A673 (cell line): ENCODE data around the gene CUL7. TPM values are rescaled to one million over a fixed set of nuclear protein-coding genes. Genes with fewer than 3 reads are reported as not detected.

Experiments used
- BruUV-seq: library from RNA; stranded (reverse); fragments of 400-500 nt; replicated peaks from 2 replicates; lab custom pipeline; 2021; lab: Mats Ljungman, UMichigan
- CTCF ChIA-PET: fragments of 300-600 bp; sonication (Branson Sonifier 250); formaldehyde crosslinking; loops from one replicate; lab custom pipeline; 2022; ENCODE audit warnings: antibody characterized with exemption; lab: Charles Lee
- POLR2A ChIA-PET: fragments of 300-600 bp; sonication (Branson Sonifier 250); formaldehyde crosslinking; loops from one replicate; lab custom pipeline; 2022; ENCODE audit warnings: antibody characterized with exemption; ENCODE audit not compliant: low non-redundant PET; lab: Charles Lee
- DNase-seq: peaks from one replicate; pipeline ENCODE4 v3.0.0-alpha.2; 2015; ENCODE audit warnings: low spot score
- H3K27ac ChIP-seq: fragments of 200-600 bp; sonication (generic); 2 replicates; pipeline ENCODE4 v1.5.1; 2016; ENCODE audit warnings: mixed run types, low read depth, mild to moderate bottlenecking, mixed read lengths, antibody characterized with exemption, low read length; ENCODE audit not compliant: poor library complexity, severe bottlenecking
- H3K27me3 ChIP-seq: fragments of 200-600 bp; sonication (generic); replicated peaks from 2 replicates; pipeline ENCODE4 v1.6.1; 2017; ENCODE audit warnings: mixed run types, low read depth, mild to moderate bottlenecking, mixed read lengths, antibody characterized with exemption, low read length; ENCODE audit not compliant: insufficient read depth, poor library complexity
- H3K36me3 ChIP-seq: fragments of 200-600 bp; sonication (generic); 2 replicates; pipeline ENCODE4 v1.6.1; 2016; ENCODE audit warnings: mixed run types, mild to moderate bottlenecking, mixed read lengths, antibody characterized with exemption, low read length; ENCODE audit not compliant: insufficient read depth, poor library complexity, severe bottlenecking
- H3K4me1 ChIP-seq: fragments of 200-600 bp; sonication (generic); 2 replicates; pipeline ENCODE4 v1.6.1; 2017; ENCODE audit warnings: mixed run types, mild to moderate bottlenecking, mixed read lengths, antibody characterized with exemption, low read length; ENCODE audit not compliant: insufficient read depth, poor library complexity, severe bottlenecking
- H3K4me3 ChIP-seq: fragments of 200-600 bp; sonication (generic); 2 replicates; pipeline ENCODE4 v1.5.1; 2016; ENCODE audit warnings: low read depth, mixed run types, mild to moderate bottlenecking, mixed read lengths, low read length; ENCODE audit not compliant: poor library complexity, severe bottlenecking
- H3K9me3 ChIP-seq: fragments of 200-600 bp; sonication (generic); 2 replicates; pipeline ENCODE4 v1.6.1; 2016; ENCODE audit warnings: mixed run types, low read depth, mild to moderate bottlenecking, mixed read lengths, antibody characterized with exemption, low read length; ENCODE audit not compliant: poor library complexity, severe bottlenecking
- CTCF ChIP-seq: fragments of 300-800, 200-600 bp; sonication (generic); conservative IDR thresholded peaks from 2 replicates; pipeline ENCODE4 v1.5.1; 2017; ENCODE audit warnings: low read depth, mild to moderate bottlenecking, antibody characterized with exemption, low read length, moderate library complexity, mixed read lengths
- EZH2 ChIP-seq: fragments of 200-600 bp; sonication (generic); IDR thresholded peaks from 2 replicates; pipeline ENCODE4 v1.6.1; 2017; ENCODE audit warnings: borderline replicate concordance, low read depth, mild to moderate bottlenecking, mixed read lengths, antibody characterized with exemption, low read length; ENCODE audit not compliant: poor library complexity, severe bottlenecking
- intact Hi-C: fragments of 100-400 bp; cut with micrococcal nuclease; formaldehyde crosslinking; loops from one replicate; pipeline ENCODE4 v1.10.0; 2022; ENCODE audit not compliant: unreplicated experiment
- total RNA-seq: library from RNA; stranded (reverse); gene quantifications from 2 replicates; pipeline ENCODE4 v1.2.3, GENCODE V29; 2021

Gene CUL7
- total RNA-seq, 1 experiment from 2014 or later, result 29.4 TPM

- intact Hi-C loops, result no loop called here
- POLR2A ChIA-PET, result no interaction called here
- CTCF ChIA-PET, result no interaction called here
- no peaks in the 10 kb centered on the region for H3K9me3 ChIP-seq
- DNase-seq, result no peak
- peaks cover 18% of the 10 kb centered on the region for H3K4me1 ChIP-seq
- peak overlapping the region; percentile 88 for H3K4me3 ChIP-seq
- peaks cover 8% of the 10 kb centered on the region for H3K36me3 ChIP-seq
- no peaks in the 10 kb centered on the region for H3K27me3 ChIP-seq
- H3K27ac ChIP-seq, result peak overlapping the region; percentile 84
- no TSS peak for BruUV-seq
- no peak for TF ChIP-seq CTCF
- no peak for TF ChIP-seq EZH2
Observed at GRCh38 chr6:43058531-43058930, 4.9 kb upstream of the CUL7 start.

- H3K36me3 ChIP-seq, result peaks cover 12% of the 10 kb centered on the region
- H3K9me3 ChIP-seq, result no peaks in the 10 kb centered on the region
- H3K27ac ChIP-seq, result no peak overlapping the region
- ChIA-PET POLR2A (no interaction called here), CTCF (no interaction called here)
- intact Hi-C loops, result no loop called here
- no peaks in the 10 kb centered on the region for H3K27me3 ChIP-seq
- H3K4me1 ChIP-seq, result peaks cover 35% of the 10 kb centered on the region
- no TSS peak for BruUV-seq
- DNase-seq, result no peak
- TF ChIP-seq EZH2, result no peak
- TF ChIP-seq CTCF, result no peak
- no peak overlapping the region for H3K4me3 ChIP-seq
Observed at GRCh38 chr6:43055966-43056365, 2.3 kb upstream of the CUL7 start.

GRCh38 chr6:43054206-43054943, 724 bp upstream of the CUL7 start:
- intact Hi-C loops, result no loop called here
- TF ChIP-seq CTCF, result no peak
- TF ChIP-seq EZH2, result no peak
- H3K9me3 ChIP-seq, result no peaks in the 10 kb centered on the region
- no TSS peak for BruUV-seq
- ChIA-PET POLR2A (no interaction called here), CTCF (no interaction called here)
- peak overlapping the region; percentile 93 for H3K27ac ChIP-seq
- no peak for DNase-seq
- H3K27me3 ChIP-seq, result no peaks in the 10 kb centered on the region
- H3K36me3 ChIP-seq, result peaks cover 26% of the 10 kb centered on the region
- peaks cover 29% of the 10 kb centered on the region for H3K4me1 ChIP-seq
- peak overlapping the region; percentile 83 for H3K4me3 ChIP-seq
